NT2/D1 (cell line): ENCODE data around the gene ZC3H12D.

ENCODE experiments used
- DNase-seq: peaks from one replicate; pipeline ENCODE4 v3.0.0-alpha.2; 2011; ENCODE audit warnings: low read depth, low spot score
- H3K27me3 ChIP-seq: 2 replicates; pipeline ENCODE4 v1.6.0; 2011; ENCODE audit warnings: mild to moderate bottlenecking; ENCODE audit not compliant: insufficient read length, insufficient read depth
- H3K36me3 ChIP-seq: 2 replicates; pipeline ENCODE4 v1.6.1; 2011; ENCODE audit warnings: mild to moderate bottlenecking, low read length, mixed read lengths; ENCODE audit not compliant: insufficient read depth, insufficient read length
- H3K4me1 ChIP-seq: 2 replicates; pipeline ENCODE4 v1.5.1; 2011; ENCODE audit not compliant: insufficient read depth, insufficient read length
- H3K4me3 ChIP-seq: 2 replicates; pipeline ENCODE4 v1.5.1; 2011; ENCODE audit warnings: low read depth; ENCODE audit not compliant: insufficient read length
- H3K9ac ChIP-seq: 2 replicates; pipeline ENCODE4 v1.6.0; 2011; ENCODE audit warnings: low read depth; ENCODE audit not compliant: insufficient read length
- H3K9me3 ChIP-seq: 2 replicates; pipeline ENCODE4 v1.5.1; 2011; ENCODE audit warnings: mild to moderate bottlenecking, low read length; ENCODE audit not compliant: insufficient read depth
- SUZ12 ChIP-seq: IDR thresholded peaks from 2 replicates; pipeline ENCODE4 v1.6.1; 2011; ENCODE audit not compliant: insufficient read length, insufficient read depth; ENCODE audit errors: extremely low read depth
- YY1 ChIP-seq: IDR thresholded peaks from 2 replicates; pipeline ENCODE4 v1.6.1; 2011; ENCODE audit not compliant: insufficient read length, insufficient read depth
- ZNF274 ChIP-seq: IDR thresholded peaks from 2 replicates; pipeline ENCODE4 v1.6.1; 2011; ENCODE audit warnings: mild to moderate bottlenecking, low read depth, low read length

Gene ZC3H12D

DNA sequence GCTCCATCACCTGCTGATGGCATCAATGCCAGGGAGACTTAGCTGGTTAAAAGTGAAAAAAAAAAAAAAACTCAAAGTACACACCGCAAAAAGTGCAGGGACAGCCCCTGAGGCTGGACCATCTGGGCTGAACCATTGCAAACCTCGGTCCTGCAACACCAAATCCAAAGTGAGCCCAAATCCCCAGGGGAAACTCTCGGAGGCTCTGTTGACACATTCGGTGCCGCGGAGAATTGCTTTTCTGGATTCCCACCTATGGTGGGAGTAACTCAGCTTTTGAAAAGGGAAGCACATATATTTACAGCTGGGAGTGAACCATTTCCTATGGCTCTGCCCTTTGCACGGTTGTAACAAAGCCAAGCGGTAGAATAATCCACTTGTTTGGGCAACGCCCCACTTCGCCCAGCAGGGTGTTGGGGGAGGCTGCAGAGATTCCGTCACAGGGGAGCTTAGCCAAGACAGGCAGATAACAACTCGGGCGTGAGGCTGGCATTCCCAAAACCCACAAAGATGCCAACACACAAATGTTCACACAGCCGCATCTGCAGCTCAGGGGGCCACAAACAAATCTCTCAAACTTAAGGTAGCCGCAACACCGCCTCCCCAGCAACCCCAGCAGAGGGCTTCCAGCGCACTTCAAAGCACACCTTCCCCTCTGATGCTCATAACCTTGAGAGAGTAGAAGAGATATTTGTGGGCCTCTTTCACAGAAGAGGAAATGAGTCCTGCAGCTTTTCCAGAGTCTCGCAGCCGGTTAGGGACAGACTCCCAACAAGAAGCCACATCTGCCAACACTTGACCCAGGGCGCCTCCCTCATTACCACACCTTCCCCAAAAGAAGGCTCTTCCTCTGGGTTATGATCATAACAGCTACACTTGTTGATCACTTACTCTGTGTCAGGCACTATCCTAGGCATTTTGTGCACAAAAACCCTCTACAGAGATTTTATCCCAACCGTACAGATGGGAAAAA, 11.4 kb downstream of the ZC3H12D start:
- no peak overlapping the region for H3K4me3 ChIP-seq
- no peaks in the 10 kb centered on the region for H3K9me3 ChIP-seq
- H3K36me3 ChIP-seq, result no peaks in the 10 kb centered on the region
- no peak for DNase-seq
- no peak for TF ChIP-seq SUZ12
- no peak for TF ChIP-seq YY1
- no peak for TF ChIP-seq ZNF274
- no peak overlapping the region for H3K9ac ChIP-seq
- H3K4me1 ChIP-seq, result peaks cover 2% of the 10 kb centered on the region
- H3K27me3 ChIP-seq, result no peaks in the 10 kb centered on the region

DNA sequence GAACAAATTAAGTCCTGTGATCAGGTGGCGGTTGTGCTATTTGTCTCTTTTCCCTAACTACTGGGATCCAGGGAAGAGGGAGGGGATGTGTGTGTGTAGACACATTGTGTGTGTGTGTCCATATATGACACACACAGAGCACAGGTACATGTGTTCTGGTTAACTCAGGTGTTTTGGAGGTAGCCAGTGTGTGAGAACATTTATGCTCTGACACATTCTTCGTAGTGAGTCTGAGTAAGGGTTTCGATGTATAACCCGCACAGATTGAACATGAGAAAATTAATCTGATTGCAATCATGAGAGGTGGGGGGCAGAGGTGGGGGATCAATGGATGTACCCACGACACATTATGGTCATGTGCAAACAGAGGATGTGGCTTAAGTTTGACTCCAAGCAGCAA, 12.6 kb downstream of the ZC3H12D start:
- TF ChIP-seq ZNF274 (no peak), YY1 (no peak), SUZ12 (no peak)
- Histone ChIP-seq H3K36me3 (no peaks in the 10 kb centered on the region), H3K27me3 (no peaks in the 10 kb centered on the region), H3K9me3 (no peaks in the 10 kb centered on the region), H3K9ac (no peak overlapping the region), H3K4me3 (no peak overlapping the region), H3K4me1 (peaks cover 2% of the 10 kb centered on the region)
- DNase-seq, result no peak

DNA sequence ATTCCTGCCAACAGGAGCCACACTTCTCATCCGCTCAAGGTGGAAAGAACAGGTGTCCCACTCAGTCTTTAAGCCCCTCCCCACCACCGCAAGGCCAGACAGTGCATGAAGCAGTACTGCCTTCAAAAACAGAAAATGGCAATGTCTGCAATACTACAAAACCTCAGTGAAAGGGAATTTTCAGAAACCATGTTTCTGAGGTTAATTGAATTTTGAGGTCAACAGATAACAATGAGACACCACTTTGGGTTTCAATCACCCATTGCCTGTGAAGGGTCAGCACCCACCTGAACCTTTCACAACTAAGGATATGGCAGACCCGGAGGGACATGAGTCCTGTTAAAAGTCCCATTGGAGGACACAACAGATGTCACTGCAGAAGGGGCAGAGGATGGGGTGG, 13.0 kb downstream of the ZC3H12D start:
- no peaks in the 10 kb centered on the region for H3K27me3 ChIP-seq
- H3K9ac ChIP-seq, result no peak overlapping the region
- peaks cover 2% of the 10 kb centered on the region for H3K4me1 ChIP-seq
- no peak for DNase-seq
- TF ChIP-seq ZNF274 (no peak), YY1 (no peak), SUZ12 (no peak)
- no peak overlapping the region for H3K4me3 ChIP-seq
- no peaks in the 10 kb centered on the region for H3K9me3 ChIP-seq
- no peaks in the 10 kb centered on the region for H3K36me3 ChIP-seq

DNA sequence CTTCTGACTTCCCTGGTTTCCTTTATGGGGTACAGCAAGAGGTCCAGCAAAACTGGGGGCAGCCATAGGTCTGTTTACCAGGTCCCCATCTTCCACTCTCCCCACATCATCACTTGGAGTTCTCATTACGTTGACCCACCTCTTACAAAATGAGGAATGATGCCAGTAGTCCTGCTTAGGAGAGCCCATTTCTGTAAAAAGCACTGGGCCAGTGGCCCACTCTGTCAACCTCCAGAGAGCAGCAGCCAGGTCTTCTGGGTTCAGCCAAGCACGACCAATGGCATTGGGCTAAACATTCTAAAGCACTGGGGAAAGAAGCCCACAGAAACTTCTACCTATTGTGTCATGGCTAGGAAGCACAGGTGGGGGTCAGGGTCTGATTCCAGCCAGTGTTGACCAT, 13.9 kb downstream of the ZC3H12D start:
- H3K27me3 ChIP-seq, result no peaks in the 10 kb centered on the region
- DNase-seq, result no peak
- peaks cover 6% of the 10 kb centered on the region for H3K4me1 ChIP-seq
- TF ChIP-seq ZNF274 (no peak), SUZ12 (no peak), YY1 (no peak)
- H3K36me3 ChIP-seq, result no peaks in the 10 kb centered on the region
- no peak overlapping the region for H3K9ac ChIP-seq
- no peak overlapping the region for H3K4me3 ChIP-seq
- H3K9me3 ChIP-seq, result no peaks in the 10 kb centered on the region

DNA sequence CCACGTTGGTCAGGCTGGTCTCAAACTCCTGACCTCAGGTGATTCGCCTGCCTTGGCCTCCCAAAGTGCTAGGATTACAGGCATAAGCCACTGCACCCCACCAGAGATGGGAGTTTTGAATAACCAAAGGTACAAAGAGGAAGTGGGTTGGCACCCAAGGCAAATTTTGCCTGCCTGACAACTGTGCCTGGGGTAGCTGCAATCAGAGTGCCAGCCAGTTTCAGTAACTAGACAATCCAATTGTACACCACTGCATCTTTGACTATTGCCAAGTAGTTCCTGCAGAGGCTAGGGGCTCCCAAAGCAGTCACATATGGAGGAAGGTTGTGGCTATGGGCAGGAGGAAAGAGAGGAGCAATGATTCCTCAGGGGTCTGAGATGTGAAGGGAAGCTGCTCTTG, 16.6 kb downstream of the ZC3H12D start:
- Histone ChIP-seq H3K4me3 (no peak overlapping the region), H3K36me3 (no peaks in the 10 kb centered on the region), H3K9me3 (no peaks in the 10 kb centered on the region), H3K9ac (no peak overlapping the region), H3K27me3 (no peaks in the 10 kb centered on the region), H3K4me1 (peaks cover 5% of the 10 kb centered on the region)
- no peak for DNase-seq
- TF ChIP-seq YY1 (no peak), ZNF274 (no peak), SUZ12 (no peak)

DNA sequence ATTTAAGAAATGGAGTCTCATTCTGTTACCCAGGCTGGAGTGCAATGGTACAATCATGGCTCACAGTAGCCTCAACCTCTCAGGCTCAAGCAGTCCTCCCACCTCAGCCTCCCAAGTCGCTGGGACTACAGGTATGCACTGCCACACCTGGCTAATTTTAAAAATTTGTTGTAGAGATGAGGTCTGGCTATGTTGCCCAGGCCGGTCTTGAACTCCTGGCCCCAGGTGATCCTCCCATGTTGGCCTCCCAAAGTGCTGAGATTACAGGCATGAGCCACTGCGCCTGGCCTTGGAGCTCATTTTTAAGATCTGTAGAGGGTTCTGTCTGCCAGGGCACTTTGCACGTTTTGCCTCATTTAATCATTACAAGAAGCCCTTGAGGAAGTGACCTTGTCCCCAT, 17.5 kb downstream of the ZC3H12D start:
- no peak for DNase-seq
- Histone ChIP-seq H3K9ac (no peak overlapping the region), H3K4me1 (peaks cover 5% of the 10 kb centered on the region), H3K27me3 (no peaks in the 10 kb centered on the region), H3K36me3 (no peaks in the 10 kb centered on the region), H3K9me3 (no peaks in the 10 kb centered on the region), H3K4me3 (no peak overlapping the region)
- TF ChIP-seq ZNF274 (no peak), YY1 (no peak), SUZ12 (no peak)

DNA sequence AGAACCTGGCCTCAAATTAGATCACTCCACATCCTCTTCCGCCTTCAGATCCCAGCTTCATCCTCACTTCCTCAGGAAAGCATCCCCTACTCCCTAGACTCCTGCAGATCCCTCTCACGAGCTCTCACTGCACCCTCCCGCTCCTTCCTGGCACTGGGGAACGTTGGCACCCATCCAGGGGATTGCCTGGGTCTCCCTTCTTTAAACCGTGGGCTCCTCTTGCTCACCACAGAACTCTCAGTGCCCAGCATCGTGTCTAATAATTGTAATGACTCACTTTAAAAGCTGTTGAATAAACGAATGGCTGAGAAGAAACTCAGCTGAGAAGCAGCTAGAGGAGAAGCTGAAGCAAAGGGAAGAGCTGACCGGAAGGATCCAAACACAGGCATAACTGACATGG, 20.4 kb downstream of the ZC3H12D start:
- H3K4me1 ChIP-seq, result peaks cover 5% of the 10 kb centered on the region
- DNase-seq, result no peak

More for the DNA sequence above, 20.4 kb downstream of the ZC3H12D start:
- no peak overlapping the region for H3K9ac ChIP-seq
- no peaks in the 10 kb centered on the region for H3K27me3 ChIP-seq
- no peaks in the 10 kb centered on the region for H3K9me3 ChIP-seq
- H3K36me3 ChIP-seq, result no peaks in the 10 kb centered on the region
- no peak for TF ChIP-seq ZNF274
- TF ChIP-seq YY1, result no peak
- TF ChIP-seq SUZ12, result no peak
- H3K4me3 ChIP-seq, result no peak overlapping the region
